Parathyroid adenoma (tissue), 2 donors: ENCODE data around the gene COL5A3.

Experiments used
- H2AFZ ChIP-seq: fragments of 300-600 bp; sonication (generic); one replicate; pipeline ENCODE4 v1.7.0; 2017; ENCODE audit warnings: antibody characterized with exemption, mild to moderate bottlenecking
- H3K27ac ChIP-seq: fragments of 300-600 bp; sonication (generic); one replicate; pipeline ENCODE4 v1.7.0; 2017
- H3K27me3 ChIP-seq: fragments of 300-600 bp; sonication (generic); one replicate; pipeline ENCODE4 v1.7.0; 2017; ENCODE audit warnings: low read length; ENCODE audit not compliant: control insufficient read depth, insufficient read depth
- H3K36me3 ChIP-seq: fragments of 300-600 bp; sonication (generic); one replicate; pipeline ENCODE4 v1.7.0; 2017; ENCODE audit warnings: low read length; ENCODE audit not compliant: control insufficient read depth, insufficient read depth
- H3K4me1 ChIP-seq: fragments of 300-600 bp; sonication (generic); one replicate; pipeline ENCODE4 v1.7.0; 2017; ENCODE audit warnings: control low read depth
- H3K4me2 ChIP-seq: fragments of 300-600 bp; sonication (generic); one replicate; pipeline ENCODE4 v1.7.0; 2017; ENCODE audit warnings: low read length
- H3K4me3 ChIP-seq: fragments of 300-600 bp; sonication (generic); one replicate; pipeline ENCODE4 v1.7.0; 2017; ENCODE audit warnings: low read depth, low read length
- H3K79me2 ChIP-seq: fragments of 300-600 bp; sonication (generic); one replicate; pipeline ENCODE4 v1.7.0; 2017; ENCODE audit warnings: control low read depth
- H3K9ac ChIP-seq: fragments of 300-600 bp; sonication (generic); one replicate; pipeline ENCODE4 v1.7.0; 2017; ENCODE audit warnings: mild to moderate bottlenecking
- H3K9me3 ChIP-seq: fragments of 300-600 bp; sonication (generic); one replicate; pipeline ENCODE4 v1.7.0; 2017; ENCODE audit warnings: low read length; ENCODE audit not compliant: control insufficient read depth
- TF ChIP-seq, protein P1 (sequence below): fragments of 300-600 bp; sonication (generic); IDR thresholded peaks from one replicate; pipeline ENCODE4 v1.7.0; 2017; ENCODE audit warnings: antibody characterized with exemption, mild to moderate bottlenecking
- donor health status: primary hyperparathyroidism.

COL5A3 gene

GRCh38 chr19:10004617-10005016 is 5.7 kb downstream of the COL5A3 start:
- no peak overlapping the region for H3K4me3 ChIP-seq
- H3K27me3 ChIP-seq = no peaks in the 10 kb centered on the region

GRCh38 chr19:10003271-10003670 is 7.0 kb downstream of the COL5A3 start:
- no peaks in the 10 kb centered on the region for H3K9me3 ChIP-seq
- H3K27me3 ChIP-seq = no peaks in the 10 kb centered on the region
- no peaks in the 10 kb centered on the region for H3K4me1 ChIP-seq

More at GRCh38 chr19:10004617-10005016, 5.7 kb downstream of the COL5A3 start:
- Histone ChIP-seq H3K9ac (no peak overlapping the region), H3K9me3 (no peaks in the 10 kb centered on the region), H3K4me1 (peaks cover under 1% of the 10 kb centered on the region), H3K36me3 (no peaks in the 10 kb centered on the region), H3K4me2 (no peak overlapping the region), H3K27ac (no peak overlapping the region), H2AFZ (no peak overlapping the region), H3K79me2 (no peaks in the 10 kb centered on the region)
- TF ChIP-seq, protein P1, sequence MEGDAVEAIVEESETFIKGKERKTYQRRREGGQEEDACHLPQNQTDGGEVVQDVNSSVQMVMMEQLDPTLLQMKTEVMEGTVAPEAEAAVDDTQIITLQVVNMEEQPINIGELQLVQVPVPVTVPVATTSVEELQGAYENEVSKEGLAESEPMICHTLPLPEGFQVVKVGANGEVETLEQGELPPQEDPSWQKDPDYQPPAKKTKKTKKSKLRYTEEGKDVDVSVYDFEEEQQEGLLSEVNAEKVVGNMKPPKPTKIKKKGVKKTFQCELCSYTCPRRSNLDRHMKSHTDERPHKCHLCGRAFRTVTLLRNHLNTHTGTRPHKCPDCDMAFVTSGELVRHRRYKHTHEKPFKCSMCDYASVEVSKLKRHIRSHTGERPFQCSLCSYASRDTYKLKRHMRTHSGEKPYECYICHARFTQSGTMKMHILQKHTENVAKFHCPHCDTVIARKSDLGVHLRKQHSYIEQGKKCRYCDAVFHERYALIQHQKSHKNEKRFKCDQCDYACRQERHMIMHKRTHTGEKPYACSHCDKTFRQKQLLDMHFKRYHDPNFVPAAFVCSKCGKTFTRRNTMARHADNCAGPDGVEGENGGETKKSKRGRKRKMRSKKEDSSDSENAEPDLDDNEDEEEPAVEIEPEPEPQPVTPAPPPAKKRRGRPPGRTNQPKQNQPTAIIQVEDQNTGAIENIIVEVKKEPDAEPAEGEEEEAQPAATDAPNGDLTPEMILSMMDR = no peak

GRCh38 chr19:10001899-10002298 is 8.4 kb downstream of the COL5A3 start:
- no peak overlapping the region for H3K9ac ChIP-seq
- TF ChIP-seq, protein P1 = peak; percentile 30
- H3K27ac ChIP-seq = no peak overlapping the region
- H3K36me3 ChIP-seq = no peaks in the 10 kb centered on the region
- no peaks in the 10 kb centered on the region for H3K79me2 ChIP-seq
- H3K9me3 ChIP-seq = no peaks in the 10 kb centered on the region
- no peak overlapping the region for H3K4me2 ChIP-seq
- H3K4me1 ChIP-seq = no peaks in the 10 kb centered on the region
- H2AFZ ChIP-seq = no peak overlapping the region
- no peaks in the 10 kb centered on the region for H3K27me3 ChIP-seq
- H3K4me3 ChIP-seq = no peak overlapping the region

More at GRCh38 chr19:10003271-10003670, 7.0 kb downstream of the COL5A3 start:
- Histone ChIP-seq H2AFZ (no peak overlapping the region), H3K79me2 (no peaks in the 10 kb centered on the region), H3K27ac (no peak overlapping the region), H3K4me2 (no peak overlapping the region), H3K9ac (no peak overlapping the region), H3K4me3 (no peak overlapping the region), H3K36me3 (no peaks in the 10 kb centered on the region)
- TF ChIP-seq, protein P1 = no peak

DNA sequence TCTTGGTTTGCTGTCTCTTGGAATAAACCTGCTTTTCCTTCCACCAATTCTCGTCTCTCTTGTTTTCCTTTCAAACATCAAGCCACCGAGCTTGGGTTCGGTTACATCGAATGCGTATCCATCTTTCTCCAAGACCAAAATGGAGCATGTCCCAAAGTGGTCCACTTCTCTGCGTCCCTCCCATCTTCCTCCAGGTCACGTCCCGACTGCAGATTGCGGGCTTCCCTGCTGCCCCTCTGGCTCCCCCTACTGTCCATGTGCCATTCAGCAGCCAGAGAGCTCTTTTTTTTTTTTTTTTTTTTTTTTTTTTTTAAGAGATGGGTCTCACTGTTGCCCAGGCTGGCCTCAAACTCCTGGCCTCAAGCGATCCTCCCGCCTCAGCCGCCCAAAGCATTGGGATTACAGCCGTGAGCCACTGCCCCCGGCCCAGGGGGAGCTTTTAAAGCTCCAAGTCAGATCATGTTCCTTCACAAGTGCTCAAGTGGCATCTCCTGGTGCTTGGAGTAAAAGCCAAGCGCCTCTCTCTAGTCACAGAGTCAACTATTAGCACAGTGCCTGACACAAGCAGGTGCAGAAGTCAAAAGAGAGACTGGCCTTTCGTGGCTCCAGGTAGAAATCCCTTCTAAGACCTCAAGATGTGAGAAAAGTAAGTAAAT is 10.0 kb downstream of the COL5A3 start:
- no peaks in the 10 kb centered on the region for H3K27me3 ChIP-seq

More for the DNA sequence above, 10.0 kb downstream of the COL5A3 start:
- TF ChIP-seq, protein P1 = peak; percentile 80
- Histone ChIP-seq H3K36me3 (no peaks in the 10 kb centered on the region), H3K4me1 (no peaks in the 10 kb centered on the region), H3K4me2 (no peak overlapping the region), H2AFZ (peak overlapping the region; percentile 50), H3K79me2 (no peaks in the 10 kb centered on the region), H3K4me3 (no peak overlapping the region), H3K9ac (no peak overlapping the region), H3K27ac (no peak overlapping the region), H3K9me3 (no peaks in the 10 kb centered on the region)
